K562 (cell line): ENCODE results near the gene NR2F6.

Experiments used
- CTCF ChIP-seq, 3 experiments: IDR thresholded peaks in 2 of 3; conservative IDR thresholded peaks in 1 of 3; 2 replicates each; pipeline ENCODE4 v1.5.1; 2011 to 2012; ENCODE audit warnings: low read length in 3 of 3, mild to moderate bottlenecking in 3 of 3, control low read depth in 2 of 3, improper control_type of control experiment in 1 of 3, inconsistent platforms in 1 of 3, low read depth in 1 of 3, mixed read lengths in 1 of 3, moderate library complexity in 1 of 3; ENCODE audit not compliant: insufficient read depth in 2 of 3
- PHB ChIP-seq: fragments of 250-450 bp; sonication (Bioruptor Pico); IDR thresholded peaks from 2 replicates; pipeline ENCODE4 v1.5.0; 2021
- RAD21 ChIP-seq, 2 experiments: fragments of 250-450 bp in 1 of 2; fragments of 450-650 bp in 1 of 2; sonication (Bioruptor Pico) in 1 of 2; formaldehyde crosslinking in 1 of 2; IDR thresholded peaks in 1 of 2; conservative IDR thresholded peaks in 1 of 2; 2 replicates each; pipeline versions ENCODE4 v1.4.0 to v1.8.0; 2020 to 2022; ENCODE audit warnings: mild to moderate bottlenecking in 2 of 2, moderate library complexity in 1 of 2

GRCh38 chr19:17227798-17228367 lies 17.8 kb downstream of the NR2F6 start:
- TF ChIP-seq CTCF (IDR thresholded peaks at IDR 0.05 in 2 of 3, conservative IDR thresholded peaks at IDR 0.05 in 1 of 3; ENCODE audit: insufficient read depth in 2 of 3, low read depth in 1 of 3, low read length in 3 of 3) (no peak), RAD21 (CRISPR knock-in tag; conservative IDR thresholded peaks at IDR 0.05 in 1 of 2, IDR thresholded peaks at IDR 0.05 in 1 of 2) (no peak), PHB (CRISPR knock-in tag) (no peak)
